Small intestine (tissue), 7 donors: ENCODE results near the gene PSAT1. TPM values are rescaled to one million over a fixed set of nuclear protein-coding genes. Genes with fewer than 3 reads are reported as not detected.

Source experiments
- DNase-seq, 2 donors: peaks; one replicate each; pipeline versions ENCODE4 v3.0.0 to v3.0.0-alpha.2; 2013
- FAIRE-seq: peaks from 2 replicates; lab custom pipeline; 2012; peaks lifted over from hg19 to GRCh38; lab: Jason Lieb, UNC
- H3K27ac ChIP-seq, 3 donors: one replicate each; pipeline ENCODE4 v1.5.1; 2013; ENCODE audit warnings: low read length in 2 of 3, mild to moderate bottlenecking in 2 of 3, control low read depth in 1 of 3, inconsistent platforms in 1 of 3, low read depth in 1 of 3, moderate library complexity in 1 of 3
- H3K27me3 ChIP-seq, 3 donors: one replicate each; pipeline ENCODE4 v1.6.1; 2013; ENCODE audit warnings: low read length in 3 of 3, inconsistent platforms in 1 of 3; ENCODE audit not compliant: control insufficient read depth in 3 of 3, insufficient read depth in 3 of 3
- H3K36me3 ChIP-seq, 3 donors: one replicate each; pipeline ENCODE4 v1.6.1; 2013; ENCODE audit warnings: low read length in 3 of 3, inconsistent platforms in 1 of 3, low read depth in 1 of 3, mild to moderate bottlenecking in 1 of 3, moderate library complexity in 1 of 3; ENCODE audit not compliant: control insufficient read depth in 3 of 3, insufficient read depth in 2 of 3
- H3K4me1 ChIP-seq, 3 donors: one replicate each; pipeline ENCODE4 v1.6.1; 2013; ENCODE audit warnings: low read length in 2 of 3, inconsistent platforms in 1 of 3, low read depth in 1 of 3, mild to moderate bottlenecking in 1 of 3, moderate library complexity in 1 of 3; ENCODE audit not compliant: control insufficient read depth in 3 of 3, insufficient read depth in 2 of 3
- H3K4me3 ChIP-seq, 3 donors: one replicate each; pipeline ENCODE4 v1.5.1; 2013; ENCODE audit warnings: low read length in 3 of 3, control low read depth in 1 of 3, inconsistent platforms in 1 of 3, low read depth in 1 of 3, mild to moderate bottlenecking in 1 of 3, moderate library complexity in 1 of 3
- H3K9me3 ChIP-seq, 2 donors: one replicate each; pipeline ENCODE4 v1.6.1; 2013; ENCODE audit warnings: low read depth in 1 of 2, low read length in 1 of 2; ENCODE audit not compliant: control insufficient read depth in 2 of 2, insufficient read depth in 1 of 2
- WGBS, 3 donors: extraction: QIAGEN DNeasy Blood & Tissue Kit; methylation state at CpG; one replicate each; pipeline ENCODE4 v1.1.7; 2013; 5-methylcytosine and 5-hydroxymethylcytosine counted together
- polyA plus RNA-seq, 4 donors: library from polyadenylated mRNA; stranded (reverse) in 3 of 4; unstranded in 1 of 4; fragments of 200-250 nt in 3 of 4; fragments of 120-200 nt in 1 of 4; gene quantifications; one replicate each; pipeline versions ENCODE4 v1.2.1 to v1.2.3, GENCODE V29; 2013
- donor health status: healthy with polysubstance abuse.
- donor health status: control.
- donor health status: control.
- donor health status: Bipolar disorder and iron deficiency.
- donor health status: healthy.

Gene PSAT1
- polyA plus RNA-seq, 4 donors: 1.8 to 101 (median 2.9) TPM

GRCh38 chr9:78316166-78316892 lies 19.4 kb downstream of the PSAT1 start:
- Histone ChIP-seq H3K27ac (no peak overlapping the region), H3K27me3 (no peaks in the 10 kb centered on the region), H3K4me3 (no peak overlapping the region), H3K9me3 (no peaks in the 10 kb centered on the region), H3K36me3 (peaks cover 0 to 3% (median 0%) of the 10 kb centered on the region in 3 donors), H3K4me1 (no peaks in the 10 kb centered on the region)
- no peak for DNase-seq
- no peak for FAIRE-seq
- WGBS, 3 donors: 88 to 93% (median 93%) methylated on average over 11 of the region's 11 CpGs

- Histone ChIP-seq H3K36me3 (peaks cover 0 to 3% (median 0%) of the 10 kb centered on the region in 3 donors), H3K27me3 (no peaks in the 10 kb centered on the region), H3K4me1 (no peaks in the 10 kb centered on the region), H3K27ac (no peak overlapping the region), H3K4me3 (no peak overlapping the region), H3K9me3 (no peaks in the 10 kb centered on the region)
- 93 to 99% (median 93%) methylated on average over 6 of the region's 6 CpGs for WGBS, 3 donors
- DNase-seq (no peak), FAIRE-seq (no peak)
Measured at GRCh38 chr9:78319197-78320029, 22.5 kb downstream of the PSAT1 start.

GRCh38 chr9:78320030-78320693 lies 23.2 kb downstream of the PSAT1 start:
- Histone ChIP-seq H3K27me3 (no peaks in the 10 kb centered on the region), H3K27ac (no peak overlapping the region), H3K9me3 (no peaks in the 10 kb centered on the region), H3K36me3 (peaks cover 0 to 3% (median 0%) of the 10 kb centered on the region in 3 donors), H3K4me3 (no peak overlapping the region), H3K4me1 (no peaks in the 10 kb centered on the region)
- FAIRE-seq (no peak), DNase-seq (no peak)
- 72 to 91% (median 78%) methylated on average over 4 of the region's 4 CpGs for whole genome bisulfite sequencing, 3 donors

DNA sequence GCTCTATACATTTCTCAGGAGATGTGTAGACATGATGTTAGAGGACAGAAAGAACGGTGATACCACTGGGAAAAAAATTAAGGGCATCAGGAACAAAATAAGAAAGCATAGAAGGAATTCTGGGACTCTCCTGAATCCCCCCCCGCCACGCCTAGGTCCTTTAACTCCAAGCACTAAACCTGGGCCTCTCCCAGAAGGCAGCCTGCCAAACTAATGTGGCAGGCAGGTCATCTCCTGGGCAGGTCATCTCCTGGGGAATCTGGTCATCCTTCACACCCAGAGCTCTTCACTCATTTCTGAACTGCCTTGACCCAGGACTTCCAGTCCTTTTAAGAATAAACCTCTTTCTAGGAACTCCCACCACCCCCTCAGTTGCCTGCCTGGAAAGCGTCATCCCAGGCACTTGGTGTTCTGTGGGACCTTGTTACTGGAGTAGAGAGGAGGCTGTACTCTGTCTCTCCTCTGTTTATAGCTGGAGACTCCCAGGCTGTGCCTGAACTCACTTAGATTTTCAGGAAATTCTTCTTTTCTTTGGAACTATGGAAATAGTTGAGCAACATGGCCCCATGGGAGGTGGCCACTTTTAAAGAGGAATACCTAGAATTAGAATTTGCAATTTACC lies 24.1 kb downstream of the PSAT1 start:
- 91 to 96% (median 93%) methylated on average over 4 of the region's 4 CpGs for WGBS, 3 donors

DNA sequence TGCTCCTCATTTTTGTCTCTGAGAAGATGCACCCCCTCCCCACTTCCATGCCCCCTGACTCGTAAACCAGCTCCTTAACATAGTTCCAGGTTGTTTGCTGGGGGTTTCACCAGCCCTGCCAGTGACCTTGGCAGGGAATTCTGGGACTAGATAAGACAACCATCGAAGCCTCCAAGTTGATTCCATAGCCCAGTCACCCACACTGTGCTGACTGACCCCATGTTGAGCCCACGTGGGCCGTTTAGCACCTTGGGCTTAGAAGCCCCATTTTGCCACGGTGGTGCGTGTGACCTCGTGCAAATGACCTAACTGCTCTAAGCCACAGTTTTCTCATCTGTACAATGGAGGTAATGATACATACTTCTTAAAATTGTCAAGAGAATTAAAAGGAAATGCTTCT lies 24.6 kb downstream of the PSAT1 start:
- Histone ChIP-seq H3K4me3 (no peak overlapping the region), H3K36me3 (peaks cover 0 to 1% (median 0%) of the 10 kb centered on the region in 3 donors), H3K9me3 (no peaks in the 10 kb centered on the region), H3K27me3 (no peaks in the 10 kb centered on the region), H3K4me1 (peaks cover 0 to 2% (median 0%) of the 10 kb centered on the region in 3 donors), H3K27ac (no peak overlapping the region)
- DNase-seq (no peak), FAIRE-seq (no peak)
- 91 to 94% (median 91%) methylated on average over 7 of the region's 7 CpGs for WGBS, 3 donors

More for the DNA sequence above, 24.1 kb downstream of the PSAT1 start:
- H3K9me3 ChIP-seq: no peaks in the 10 kb centered on the region
- H3K36me3 ChIP-seq: peaks cover 0 to 3% (median 0%) of the 10 kb centered on the region in 3 donors
- DNase-seq (no peak), FAIRE-seq (no peak)
- H3K27ac ChIP-seq: no peak overlapping the region
- no peaks in the 10 kb centered on the region for H3K27me3 ChIP-seq
- peaks cover 0 to 2% (median 0%) of the 10 kb centered on the region in 3 donors for H3K4me1 ChIP-seq
- no peak overlapping the region for H3K4me3 ChIP-seq

DNA sequence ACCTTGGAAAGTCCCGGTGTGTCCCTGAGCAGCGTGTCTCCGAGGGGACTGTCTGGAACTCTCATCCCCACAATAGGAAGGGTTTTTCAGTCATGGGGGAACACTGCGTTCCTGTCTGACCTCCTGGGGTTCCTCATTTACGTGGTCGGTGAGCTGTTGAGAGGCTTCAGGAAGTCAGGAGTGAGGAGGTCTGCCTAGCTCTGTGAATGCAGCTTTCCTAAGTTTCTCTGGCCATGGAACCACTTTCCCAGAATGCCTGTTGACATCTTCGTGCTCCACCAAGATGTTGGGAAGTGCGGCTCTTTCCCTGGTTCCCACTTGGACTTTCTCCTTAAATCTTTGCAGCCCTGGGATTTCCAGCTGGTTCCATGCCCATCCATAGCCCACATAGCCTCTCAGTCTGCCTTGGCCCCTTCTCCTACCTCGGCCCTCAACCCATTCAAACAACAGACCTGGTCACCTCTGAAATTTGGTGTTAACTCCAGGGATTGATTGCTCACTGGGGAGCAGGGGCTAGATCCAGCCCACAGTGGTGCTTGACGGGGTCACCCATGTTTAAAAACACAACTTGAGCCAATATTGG lies 27.2 kb downstream of the PSAT1 start:
- Histone ChIP-seq H3K4me3 (no peak overlapping the region), H3K27ac (no peak overlapping the region), H3K36me3 (no peaks in the 10 kb centered on the region), H3K27me3 (no peaks in the 10 kb centered on the region), H3K9me3 (no peaks in the 10 kb centered on the region), H3K4me1 (peaks cover 0 to 2% (median 0%) of the 10 kb centered on the region in 3 donors)
- DNase-seq: no peak
- 82 to 94% (median 82%) methylated on average over 10 of the region's 10 CpGs for WGBS, 3 donors
- no peak for FAIRE-seq

DNA sequence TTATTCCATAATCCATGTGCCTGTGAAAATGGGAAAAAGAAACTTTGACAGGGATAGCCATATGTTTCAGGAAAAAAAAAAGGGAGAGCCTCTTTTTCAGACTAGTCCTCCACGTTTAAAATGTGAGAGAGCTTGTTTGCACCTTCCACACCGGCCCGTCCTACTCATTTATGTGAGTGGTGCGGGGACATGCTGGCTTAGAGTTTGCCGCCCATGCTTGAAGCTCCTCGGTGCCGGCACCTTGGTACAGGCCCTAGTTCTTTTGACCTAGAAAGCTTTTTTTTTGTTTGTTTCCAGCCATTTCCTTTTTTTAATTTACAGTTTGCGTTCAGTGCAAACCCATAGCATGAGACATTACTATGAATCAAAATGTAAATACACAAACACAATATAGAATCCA lies 27.8 kb downstream of the PSAT1 start:
- no peak overlapping the region for H3K27ac ChIP-seq

More for the DNA sequence above, 27.8 kb downstream of the PSAT1 start:
- DNase-seq: no peak
- FAIRE-seq: no peak
- H3K27me3 ChIP-seq: no peaks in the 10 kb centered on the region
- 93 to 97% (median 93%) methylated on average over 8 of the region's 8 CpGs for WGBS, 3 donors
- H3K9me3 ChIP-seq: no peaks in the 10 kb centered on the region
- H3K4me1 ChIP-seq: peaks cover 0 to 2% (median 0%) of the 10 kb centered on the region in 3 donors
- H3K4me3 ChIP-seq: no peak overlapping the region
- no peaks in the 10 kb centered on the region for H3K36me3 ChIP-seq
